ENCODE measurements around the gene CEBPZOS.

Gene CEBPZOS

DNA sequence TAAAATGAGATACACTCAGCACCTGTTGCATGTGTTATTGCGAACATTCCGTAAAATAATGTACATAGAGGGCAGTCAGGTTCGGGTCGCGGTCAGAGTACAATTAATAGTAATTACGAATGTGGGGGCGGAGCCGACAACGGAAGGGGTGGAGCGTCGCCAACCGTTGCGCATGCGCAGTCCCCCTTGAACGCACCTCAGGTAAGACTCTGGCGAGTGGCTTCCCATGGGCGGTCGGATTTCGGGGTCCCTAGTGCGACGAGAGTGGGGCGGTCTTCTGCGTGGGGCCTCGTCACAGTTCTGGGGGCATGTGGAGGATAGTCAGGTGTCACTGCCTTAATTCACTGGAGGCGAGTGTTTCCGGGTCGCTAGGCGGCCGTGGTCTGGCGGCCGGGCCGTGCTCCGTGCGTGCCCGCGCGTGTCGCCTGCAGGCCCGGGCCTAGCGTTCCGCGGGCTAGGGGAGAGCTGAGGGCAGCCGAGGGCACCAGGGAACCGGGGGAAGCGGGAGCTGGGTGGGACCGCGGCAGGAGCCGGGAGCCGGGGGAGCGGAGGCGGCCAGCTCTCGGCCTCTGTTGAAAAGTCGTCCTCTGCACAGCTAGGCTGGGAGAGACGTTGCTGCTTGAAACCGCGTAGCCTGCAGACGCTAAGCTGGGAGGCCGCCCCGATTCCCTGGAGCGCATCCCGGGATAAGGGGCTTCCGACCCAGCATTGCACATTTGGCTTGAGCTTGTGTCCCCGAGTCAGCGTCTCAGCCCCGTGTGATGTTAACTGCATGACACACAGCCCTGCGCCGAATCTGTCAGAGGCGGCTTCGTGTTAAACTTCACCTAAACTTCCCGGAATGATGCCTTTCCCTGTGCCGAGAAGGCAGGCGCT lies at the start of gene CEBPZOS:
Gene CEBPZOS, plus strand, starts transcription at position 177 of the 876 bp plus-strand sequence. CDS start 3,209 bp downstream, outside the sequence.
- peak; percentile 93 for DNase-seq (ENCODE audit: low spot score)

DNA sequence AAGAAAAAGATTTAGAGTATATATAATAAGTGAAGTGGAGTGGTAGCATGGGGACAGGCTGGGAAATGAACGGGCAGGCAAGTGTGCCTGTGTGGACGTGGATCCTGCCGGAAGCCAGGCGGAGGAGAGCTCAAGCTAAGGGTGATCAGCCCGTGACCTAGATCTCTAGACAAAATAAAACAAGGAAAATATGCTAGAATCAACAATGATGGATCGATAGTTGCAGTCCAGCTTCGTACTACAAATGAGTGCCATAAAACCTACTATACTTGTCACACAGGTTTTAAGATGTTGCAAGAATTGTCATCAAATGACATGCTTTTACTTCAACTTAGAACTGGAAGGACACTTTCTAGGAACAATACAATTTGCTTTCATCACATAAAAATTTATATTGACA lies 48.0 kb upstream of the CEBPZOS start:
- DNase-seq (ENCODE audit: low spot score): no peak

DNA sequence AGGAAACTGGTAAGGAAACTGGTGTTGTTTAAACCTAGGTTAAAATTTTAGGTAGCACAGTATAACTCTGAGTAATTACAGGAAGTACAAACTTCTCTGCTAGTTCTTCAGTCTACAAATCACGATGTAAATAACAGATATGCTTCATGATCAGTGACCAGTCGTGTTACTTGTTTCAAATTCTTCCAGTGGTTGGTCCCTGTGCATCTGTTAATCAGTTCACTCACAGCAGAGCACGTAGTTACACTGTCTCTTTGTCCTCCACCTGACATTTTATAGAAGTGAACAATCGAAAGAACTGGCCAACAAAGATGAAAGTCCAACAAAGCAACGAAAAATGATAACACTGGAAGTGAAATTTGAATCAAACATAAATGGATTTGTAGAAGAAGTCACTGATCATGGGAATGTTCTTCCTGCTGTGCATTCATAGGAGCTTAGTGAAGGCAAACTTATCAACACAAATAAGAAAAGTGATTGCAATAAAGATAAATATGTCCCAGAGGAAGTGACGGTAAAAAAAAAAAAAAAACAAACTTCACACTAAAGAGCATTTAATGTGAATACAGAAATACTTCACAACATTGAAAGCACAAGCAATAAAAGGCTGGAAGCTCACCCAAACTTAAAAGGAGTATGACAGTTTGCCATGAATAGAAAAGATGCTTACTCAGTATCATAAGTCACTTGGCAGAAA lies 46.5 kb upstream of the CEBPZOS start:
- DNase-seq (ENCODE audit: low spot score): no peak

DNA sequence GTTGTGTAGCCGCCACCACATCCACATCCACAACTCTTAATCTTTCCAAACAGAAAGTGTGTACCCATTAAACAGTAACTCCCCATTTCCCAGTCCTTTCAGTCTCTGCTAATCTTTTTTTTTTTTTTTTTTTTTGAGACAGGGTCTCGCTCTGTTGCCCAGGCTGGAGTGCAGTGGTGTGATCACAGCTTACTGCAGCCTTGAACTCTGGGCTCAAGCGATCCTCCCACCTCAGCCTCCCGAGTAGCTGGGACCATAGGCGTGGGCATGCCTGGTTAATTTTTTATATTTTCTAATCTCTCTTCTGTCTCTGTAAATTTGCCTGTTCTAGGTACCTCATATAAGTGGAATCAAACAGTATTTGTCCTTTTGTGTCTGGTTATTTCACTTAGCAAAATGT lies 43.1 kb upstream of the CEBPZOS start:
- DNase-seq (ENCODE audit: low spot score): no peak

DNA sequence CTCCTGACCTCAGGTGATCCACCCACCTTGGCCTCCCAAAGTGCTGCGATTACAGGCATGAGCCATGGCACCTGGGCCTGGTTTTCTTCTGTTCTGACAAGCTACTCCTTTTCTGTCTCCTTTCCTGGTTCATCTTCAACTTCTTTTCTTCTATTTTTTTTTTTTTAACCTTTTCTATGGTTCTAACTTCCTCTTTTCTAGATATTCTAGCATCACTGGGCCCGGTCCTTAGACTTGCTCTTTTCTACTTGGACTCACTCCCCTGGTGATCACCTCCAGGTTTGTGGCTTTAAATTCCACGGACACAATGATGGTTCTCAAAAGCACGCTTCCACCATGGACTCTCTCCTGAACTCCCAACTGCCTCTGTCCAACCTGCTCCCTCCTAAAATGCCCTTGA lies 41.5 kb upstream of the CEBPZOS start:
- no peak for DNase-seq (ENCODE audit: low spot score)

DNA sequence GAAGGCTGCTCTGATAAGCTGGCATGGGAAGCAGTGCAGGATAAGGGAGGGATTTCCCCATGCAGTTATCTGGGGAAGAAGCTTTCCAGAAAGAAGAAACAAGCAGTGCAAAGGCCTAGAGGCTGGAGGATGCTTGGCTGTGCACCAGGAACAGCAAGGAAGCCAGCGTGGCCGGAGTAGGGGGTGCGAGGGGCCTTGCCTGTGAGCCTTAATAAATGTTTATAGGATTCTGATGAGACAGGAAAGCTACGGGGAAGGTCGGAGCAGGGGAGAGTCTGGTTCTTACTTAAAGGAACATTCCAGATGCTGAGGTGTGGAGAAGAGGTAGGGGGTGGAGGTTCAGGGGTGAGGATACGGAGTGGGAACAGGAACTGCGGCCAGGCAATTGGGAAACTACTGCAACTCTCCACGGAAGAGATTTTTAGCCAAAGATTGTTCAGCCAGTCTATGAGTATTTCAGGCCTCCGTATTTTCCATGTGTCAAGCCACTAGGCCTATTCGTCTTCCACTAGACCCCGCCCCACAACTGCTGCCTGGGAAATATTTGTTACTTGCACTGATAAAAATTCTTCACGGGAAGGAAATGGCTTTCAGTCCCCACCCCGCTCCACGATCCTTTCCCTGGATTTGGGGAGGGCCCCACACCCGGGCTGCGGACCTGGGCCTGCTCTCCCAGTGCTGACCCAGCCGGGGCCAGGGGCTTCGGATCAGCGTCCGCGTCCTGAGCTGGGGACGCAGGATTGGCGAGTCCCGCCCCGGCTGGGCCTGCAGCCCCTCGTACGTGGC lies 40.0 kb upstream of the CEBPZOS start:
- DNase-seq (ENCODE audit: low spot score): peak; percentile 76

DNA sequence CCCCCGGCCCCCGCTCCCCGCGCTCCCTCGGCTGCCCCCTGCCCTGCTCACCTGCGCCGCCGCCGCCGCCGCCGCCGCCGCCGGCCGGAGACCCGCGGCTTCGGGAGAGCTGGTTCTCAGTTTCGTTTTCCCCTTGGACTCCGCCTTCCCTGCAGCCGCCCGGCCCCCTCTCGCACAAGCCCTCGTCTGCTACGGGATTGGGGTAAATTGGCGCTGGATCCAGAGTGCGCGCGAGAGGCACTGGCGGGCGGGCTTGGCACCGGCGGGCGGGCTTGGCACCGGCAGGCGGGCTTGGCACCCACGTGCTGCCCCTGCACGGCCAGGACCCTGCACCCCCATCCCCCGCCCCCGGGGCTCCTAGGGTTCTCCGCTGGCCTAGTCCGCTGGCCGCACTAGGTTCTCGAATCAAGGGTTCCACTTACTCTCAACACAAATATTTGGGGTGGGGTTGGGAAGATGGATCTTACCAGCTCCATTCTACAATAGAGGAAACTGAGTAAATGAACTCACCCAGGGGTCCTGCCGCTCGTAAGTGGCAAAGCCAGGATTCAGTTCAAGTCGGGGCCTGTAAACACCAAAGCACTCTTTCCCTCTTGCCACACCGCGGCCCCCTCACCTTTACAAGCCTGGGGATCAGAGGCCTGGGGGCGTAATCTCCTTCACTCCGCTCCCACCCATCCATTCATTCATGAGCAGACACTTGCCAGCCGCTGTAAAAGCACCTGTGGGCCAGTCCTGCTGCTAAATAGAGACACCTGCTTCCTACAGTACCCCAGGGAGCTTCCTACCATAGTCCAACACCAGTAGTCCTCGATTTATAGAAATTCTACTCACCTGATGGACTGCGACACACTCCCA lies 39.2 kb upstream of the CEBPZOS start, which contains the start of gene EIF2AK2:
Gene EIF2AK2, minus strand, starts transcription at position 124 of the 858 bp plus-strand sequence. CDS start 9,174 bp downstream, outside the sequence.
- DNase-seq (ENCODE audit: low spot score): peak; percentile 98

DNA sequence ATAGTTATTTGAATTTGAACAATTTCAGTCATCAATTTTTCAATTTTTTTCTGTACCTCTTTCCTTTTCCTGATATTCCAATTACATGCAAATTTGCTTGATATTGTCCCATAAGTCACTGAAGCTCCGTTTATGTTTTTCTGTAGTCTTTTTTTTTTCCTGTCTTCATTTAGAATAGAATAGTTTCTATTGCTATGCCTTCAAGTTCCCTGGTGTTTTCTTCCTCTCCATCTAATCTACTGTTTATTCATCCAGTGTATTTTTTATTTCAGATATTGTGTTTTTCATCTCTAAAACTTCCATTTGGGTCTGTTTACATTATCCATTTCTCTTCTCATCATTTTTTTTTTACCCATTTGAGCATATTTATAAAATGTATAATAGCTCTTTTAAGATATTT lies 31.5 kb upstream of the CEBPZOS start:
- no peak for DNase-seq (ENCODE audit: low spot score)

DNA sequence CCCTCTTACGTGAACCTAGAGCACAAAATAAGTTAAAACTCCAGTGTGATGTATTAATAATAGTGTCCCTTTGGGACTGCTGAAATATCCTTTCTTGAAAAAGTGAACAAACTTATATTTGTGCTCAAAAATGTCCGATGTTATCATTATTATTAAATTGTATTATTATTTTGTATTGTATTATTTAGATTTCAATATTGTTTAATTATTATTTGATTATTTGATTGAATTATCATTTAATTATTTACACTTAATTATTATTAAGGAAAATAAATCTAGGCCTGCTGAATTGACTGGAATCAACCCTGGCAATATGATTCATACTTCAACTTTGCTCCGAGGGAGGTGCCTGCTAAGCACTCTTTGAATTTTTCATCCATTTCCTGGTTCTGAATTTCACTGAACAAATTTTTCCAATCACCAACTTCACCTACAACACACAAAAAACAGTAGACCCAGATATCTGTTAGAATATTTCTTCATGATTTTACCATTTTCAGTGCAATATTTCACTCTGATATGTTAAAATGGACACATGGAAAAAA lies 28.6 kb upstream of the CEBPZOS start:
- peak; percentile 16 for DNase-seq (ENCODE audit: low spot score)

DNA sequence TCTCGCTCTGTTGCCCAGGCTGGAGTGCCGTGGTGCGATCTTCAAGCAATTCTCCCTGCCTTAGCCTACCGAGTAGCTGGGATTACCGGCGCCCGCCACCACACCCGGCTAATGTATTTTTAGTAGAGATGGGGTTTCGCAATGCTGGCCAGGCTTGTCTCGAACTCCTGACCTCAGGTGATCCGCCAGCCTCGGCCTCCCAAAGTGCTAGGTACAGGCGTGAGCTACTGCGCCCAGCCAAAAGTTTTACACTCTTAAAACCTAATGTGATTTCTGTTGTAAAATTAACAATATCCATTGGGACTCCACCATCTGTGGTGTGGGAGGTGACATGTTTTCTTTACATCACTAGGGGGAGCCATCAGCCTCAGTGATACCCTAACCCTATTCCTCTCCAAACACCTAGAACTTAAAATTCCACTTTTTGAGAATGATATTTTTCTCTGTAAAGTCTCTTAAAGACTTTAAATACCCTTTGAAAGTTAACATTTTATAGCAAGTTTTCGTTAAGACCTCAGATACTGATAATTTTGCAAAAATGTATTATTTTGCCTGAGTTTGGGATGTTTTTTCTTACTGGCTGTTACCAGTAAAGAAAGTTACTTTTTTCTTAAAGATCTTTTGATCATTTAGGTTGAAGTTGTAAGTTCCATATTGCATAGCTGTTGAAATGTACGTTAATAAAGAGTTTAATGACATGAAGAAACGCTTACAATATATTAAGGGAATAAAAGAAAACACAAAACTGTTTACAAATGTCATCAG lies 27.9 kb upstream of the CEBPZOS start:
- peak; percentile 82 for DNase-seq (ENCODE audit: low spot score)

DNA sequence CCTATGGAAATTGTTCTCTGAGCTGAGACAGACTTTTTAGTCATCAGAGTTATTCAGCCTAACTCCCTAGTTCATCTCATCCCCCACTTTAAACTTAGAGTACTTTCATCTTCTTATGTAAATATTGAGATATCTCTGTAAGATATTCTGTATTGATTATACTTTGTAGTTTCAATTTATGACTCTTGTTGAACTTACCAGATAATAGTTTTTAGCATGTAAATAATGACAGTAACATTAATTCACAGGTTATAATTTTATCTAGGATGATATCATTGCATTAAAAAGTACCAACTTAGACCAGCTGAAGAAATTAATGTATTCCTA lies 24.7 kb upstream of the CEBPZOS start:
- DNase-seq (ENCODE audit: low spot score): no peak

DNA sequence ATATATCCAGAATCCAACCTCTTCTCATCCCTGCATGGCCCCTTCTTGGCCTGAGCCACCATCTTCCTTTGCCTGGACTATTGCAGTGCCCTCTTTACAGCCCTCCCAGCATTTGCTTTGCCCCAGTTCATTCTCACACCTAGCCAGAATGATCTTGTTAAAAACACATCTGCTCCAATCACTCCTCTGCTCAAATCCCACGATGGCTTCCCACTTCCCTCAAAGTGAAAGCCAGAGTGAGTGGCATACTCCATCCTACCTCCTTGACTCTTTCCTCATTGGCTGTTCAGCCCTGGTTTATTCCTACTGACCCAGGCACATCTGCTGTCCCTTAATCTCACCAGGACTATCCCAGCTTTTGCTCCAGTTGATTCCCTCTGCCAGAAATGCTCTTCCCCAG lies 22.6 kb upstream of the CEBPZOS start:
- no peak for DNase-seq (ENCODE audit: low spot score)

DNA sequence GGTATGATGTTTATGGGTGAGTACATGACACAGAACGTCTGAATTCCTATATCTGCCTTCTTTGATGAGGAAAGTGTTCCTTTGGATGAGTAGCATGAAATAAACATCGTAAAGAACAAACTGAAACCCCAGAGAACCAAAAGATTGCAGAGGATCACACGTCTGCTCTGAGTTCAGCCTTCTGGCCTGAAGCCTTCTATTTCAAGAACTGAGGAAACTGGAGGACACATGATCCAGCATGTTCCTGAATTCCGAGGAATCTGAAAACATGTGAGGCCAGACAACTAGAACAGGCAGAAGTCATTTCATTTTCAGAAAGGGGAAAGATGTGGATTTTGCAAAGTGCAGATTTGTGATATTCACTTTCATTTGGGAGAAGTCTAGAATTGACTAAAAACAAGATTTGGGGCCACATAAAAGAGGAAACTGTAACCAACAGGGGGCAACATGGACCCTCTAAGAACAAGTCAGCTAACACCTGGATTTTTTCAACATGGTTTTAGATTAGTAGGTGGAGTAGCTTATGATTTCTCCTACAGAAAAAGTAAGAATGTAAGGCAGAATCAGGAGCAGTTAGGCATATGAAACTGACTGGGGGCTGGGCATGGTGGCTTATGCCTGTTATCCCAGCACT lies 16.2 kb upstream of the CEBPZOS start:
- peak; percentile 25 for DNase-seq (ENCODE audit: low spot score)

DNA sequence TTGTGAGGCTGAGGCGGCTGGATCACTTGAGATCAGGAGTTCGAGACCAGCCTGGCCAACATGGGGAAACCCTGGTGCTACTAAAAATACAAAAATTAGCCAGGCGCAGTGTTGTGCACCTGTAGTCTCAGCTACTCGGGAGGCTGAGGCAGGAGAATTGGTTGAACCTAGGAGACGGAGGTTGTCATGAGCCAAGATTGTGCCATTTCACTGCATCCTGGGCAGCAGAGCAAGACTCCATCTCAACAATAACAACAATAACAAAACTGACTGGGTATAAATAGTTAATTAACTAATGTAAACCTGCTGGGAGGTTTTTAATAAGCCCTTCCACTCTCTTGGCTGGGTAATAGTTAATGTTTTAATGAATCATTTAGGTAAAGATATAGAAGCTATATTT lies 15.7 kb upstream of the CEBPZOS start:
- DNase-seq (ENCODE audit: low spot score): no peak

DNA sequence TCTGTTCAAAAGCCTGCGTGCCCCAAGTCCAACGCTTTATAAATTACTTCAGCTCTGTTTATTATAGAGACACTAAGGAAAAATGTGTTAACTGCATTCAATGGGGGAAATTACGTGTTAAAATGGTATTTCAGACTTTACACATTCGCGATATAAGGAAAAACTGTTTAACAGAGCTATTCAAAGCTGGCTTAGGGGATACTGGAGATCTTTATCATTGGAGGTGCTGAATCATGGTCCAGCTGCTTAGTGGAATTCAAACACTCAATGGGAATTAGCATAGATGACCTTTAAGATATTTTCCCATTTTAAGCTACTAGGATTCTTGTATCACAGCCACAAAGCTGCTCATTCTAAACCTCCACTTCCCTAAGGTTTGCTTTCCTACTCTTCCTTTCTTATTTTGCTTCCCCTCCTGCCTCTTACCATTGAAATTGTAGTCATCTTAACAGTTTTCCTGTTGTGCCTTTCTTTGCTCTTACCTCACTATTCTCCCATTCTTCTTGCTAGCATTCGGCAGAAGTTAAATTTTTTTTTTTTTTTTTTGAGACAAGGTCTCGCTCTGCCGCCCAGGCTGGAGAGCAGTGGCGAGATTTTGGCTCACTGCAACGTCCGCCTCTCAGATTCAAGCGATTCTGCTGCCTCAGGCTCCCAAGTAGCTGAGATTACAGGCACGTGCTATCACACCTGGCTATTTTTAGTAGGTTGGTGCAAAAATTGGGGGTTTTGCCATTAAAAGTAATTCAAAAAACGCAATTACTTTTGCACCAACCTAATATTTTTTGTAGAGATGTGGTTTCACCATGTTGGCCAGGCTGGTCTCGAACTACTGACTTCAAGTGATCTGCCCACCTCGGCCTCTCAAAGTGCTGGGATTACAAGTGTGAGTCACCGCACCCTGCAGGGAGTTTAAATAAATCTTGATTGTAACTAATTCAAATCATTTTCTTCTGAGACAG lies 14.3 kb upstream of the CEBPZOS start:
- DNase-seq (ENCODE audit: low spot score): peak; percentile 29

DNA sequence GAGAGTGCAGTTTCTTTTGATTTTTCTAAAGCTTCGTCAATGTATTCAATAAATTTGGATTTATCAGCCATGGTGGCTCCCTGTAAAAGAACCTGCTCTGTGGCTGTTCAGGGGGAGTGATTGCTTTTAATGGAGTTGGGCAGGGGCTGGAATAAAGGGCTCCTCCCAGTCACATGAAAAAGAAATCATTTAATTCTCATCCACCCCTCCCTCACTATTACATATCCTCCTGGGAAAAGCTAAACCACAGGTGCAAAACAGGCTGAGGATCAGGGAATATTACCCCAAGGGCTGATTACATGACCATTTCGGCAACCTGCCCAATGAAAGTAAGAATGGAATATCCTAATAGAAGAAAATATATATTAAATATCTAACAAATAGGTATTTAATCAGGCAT lies 7.7 kb upstream of the CEBPZOS start, which contains the start of gene SULT6B1:
Gene SULT6B1, minus strand, starts transcription at position 101 of the 400 bp plus-strand sequence. Its CDS starts 30 bp downstream, at position 71.
- DNase-seq (ENCODE audit: low spot score): no peak

DNA sequence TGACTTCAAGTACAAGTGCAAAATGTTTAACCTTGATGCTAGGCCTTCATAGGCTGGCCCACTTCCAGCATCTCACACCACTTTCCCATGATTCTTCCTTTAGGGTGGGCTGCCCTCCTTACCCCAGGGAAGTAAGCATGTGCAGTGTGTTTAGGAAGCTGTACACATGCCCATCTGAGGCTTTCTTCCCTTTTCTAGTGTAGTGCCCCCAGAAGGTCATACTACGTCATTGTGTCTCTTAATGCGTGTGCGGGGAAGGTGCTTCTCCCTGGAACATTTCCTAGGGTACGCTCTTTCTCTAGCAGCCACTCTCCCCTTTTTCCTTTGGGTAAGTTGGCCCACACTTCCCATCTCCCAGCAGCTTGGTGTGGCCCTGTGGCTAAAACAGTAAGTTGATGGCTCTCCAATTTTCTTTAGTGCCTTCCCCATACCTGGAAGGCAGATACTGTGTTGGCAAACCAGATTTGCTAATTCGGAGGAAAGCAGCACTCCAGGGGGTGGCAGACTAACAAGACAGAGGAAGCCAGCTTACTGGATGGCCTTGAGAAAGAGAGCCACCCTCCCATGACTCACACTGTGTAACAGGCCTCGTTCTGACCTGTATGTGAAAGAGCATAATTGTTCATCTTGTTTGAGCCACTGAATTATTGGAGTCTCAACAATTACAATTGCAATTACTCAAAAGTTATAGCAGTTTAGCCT lies 6.7 kb upstream of the CEBPZOS start:
- DNase-seq (ENCODE audit: low spot score): peak; percentile 73

DNA sequence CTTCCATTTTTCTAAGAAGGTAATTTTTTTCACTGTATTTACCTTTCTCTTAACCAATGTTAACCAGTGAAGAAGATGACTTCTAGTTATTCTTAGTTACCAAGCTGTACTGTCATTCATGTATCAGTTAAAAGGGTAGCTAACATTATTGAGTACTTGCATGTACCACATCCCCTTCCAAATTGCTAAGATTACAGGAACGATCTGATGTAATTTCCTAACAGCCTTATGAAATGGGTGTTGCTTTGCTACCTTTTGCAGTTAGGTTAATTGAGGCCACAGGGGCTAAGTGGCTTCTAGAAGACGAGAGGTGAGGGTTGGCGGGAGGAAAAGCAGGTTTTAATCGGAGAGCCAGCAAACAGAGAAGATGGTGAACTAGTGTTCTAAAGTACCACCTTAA lies 6.0 kb upstream of the CEBPZOS start:
- DNase-seq (ENCODE audit: low spot score): no peak
